Keratinocyte (primary cell): Measurements from ENCODE around the gene ANXA1. TPM values are rescaled to one million over a fixed set of nuclear protein-coding genes. Genes with fewer than 3 reads are reported as not detected.

Experiments used
- DNase-seq: peaks from one replicate; pipeline ENCODE4 v3.0.0-alpha.2; 2011; ENCODE audit warnings: low read depth, missing footprints, low spot score
- FAIRE-seq: peaks from 2 replicates; lab custom pipeline; 2011; peaks lifted over from hg19 to GRCh38; lab: Jason Lieb, UNC
- H2AFZ ChIP-seq: 2 replicates; pipeline ENCODE4 v1.6.0; 2012; ENCODE audit warnings: low read length, control low read depth, inconsistent platforms; ENCODE audit not compliant: control insufficient read depth
- H3K27ac ChIP-seq: 2 replicates; pipeline ENCODE4 v1.5.1; 2011; ENCODE audit warnings: low read length; ENCODE audit not compliant: control insufficient read depth, insufficient read depth
- H3K27me3 ChIP-seq: 3 replicates; pipeline ENCODE4 v1.6.0; 2011; ENCODE audit warnings: low read length; ENCODE audit not compliant: control insufficient read depth, insufficient read depth; ENCODE audit errors: extremely low read depth
- H3K36me3 ChIP-seq, 2 experiments: 2 replicates in 1 of 2; 3 replicates in 1 of 2; pipeline ENCODE4 v1.5.1; 2011; ENCODE audit warnings: low read length in 2 of 2, mild to moderate bottlenecking in 1 of 2; ENCODE audit not compliant: control insufficient read depth in 2 of 2, insufficient read depth in 2 of 2; ENCODE audit errors: extremely low read depth in 1 of 2
- H3K4me1 ChIP-seq: 3 replicates; pipeline ENCODE4 v1.5.1; 2011; ENCODE audit warnings: low read length; ENCODE audit not compliant: control insufficient read depth, insufficient read depth; ENCODE audit errors: extremely low read depth
- H3K4me2 ChIP-seq: 3 replicates; pipeline ENCODE4 v1.6.0; 2011; ENCODE audit warnings: low read depth, low read length; ENCODE audit not compliant: control insufficient read depth, insufficient read depth; ENCODE audit errors: extremely low read depth
- H3K4me3 ChIP-seq, 3 experiments: fragments of 200-600 bp in 1 of 3; sonication (generic) in 1 of 3; 2 replicates in 2 of 3; 3 replicates in 1 of 3; pipeline ENCODE4 v1.5.1; 2011 to 2016; ENCODE audit warnings: low read length in 3 of 3, mild to moderate bottlenecking in 3 of 3, control low read depth in 2 of 3, inconsistent platforms in 1 of 3, low read depth in 1 of 3, mixed read lengths in 1 of 3, mixed run types in 1 of 3, moderate library complexity in 1 of 3; ENCODE audit not compliant: control insufficient read depth in 2 of 3, insufficient read depth in 2 of 3; ENCODE audit errors: extremely low read depth in 1 of 3
- H3K79me2 ChIP-seq: 2 replicates; pipeline ENCODE4 v1.6.0; 2012; ENCODE audit warnings: low read length; ENCODE audit not compliant: control insufficient read depth, insufficient read depth
- H3K9ac ChIP-seq: 3 replicates; pipeline ENCODE4 v1.6.0; 2011; ENCODE audit warnings: low read length; ENCODE audit not compliant: control insufficient read depth, insufficient read depth; ENCODE audit errors: extremely low read depth
- H3K9me1 ChIP-seq: 3 replicates; pipeline ENCODE4 v1.6.0; 2011; ENCODE audit warnings: low read length; ENCODE audit not compliant: control insufficient read depth, insufficient read depth; ENCODE audit errors: extremely low read depth
- H3K9me3 ChIP-seq: 2 replicates; pipeline ENCODE4 v1.5.1; 2012; ENCODE audit warnings: low read depth, low read length; ENCODE audit not compliant: control insufficient read depth
- H4K20me1 ChIP-seq: 3 replicates; pipeline ENCODE4 v1.6.0; 2011; ENCODE audit warnings: low read length; ENCODE audit not compliant: control insufficient read depth, insufficient read depth; ENCODE audit errors: extremely low read depth
- CTCF ChIP-seq, 3 experiments: IDR thresholded peaks in 1 of 3; conservative IDR thresholded peaks in 1 of 3; optimal IDR thresholded peaks in 1 of 3; 2 replicates in 2 of 3; 3 replicates in 1 of 3; pipeline versions ENCODE3 to v1.5.1; 2011; ENCODE audit warnings: low read length in 3 of 3, mild to moderate bottlenecking in 3 of 3, moderate library complexity in 2 of 3, control low read depth in 1 of 3, inconsistent platforms in 1 of 3; ENCODE audit not compliant: insufficient read depth in 2 of 3; ENCODE audit errors: extremely low read depth in 1 of 3
- EZH2 ChIP-seq: IDR thresholded peaks from one replicate; pipeline ENCODE4 v1.6.1; 2012; ENCODE audit warnings: inconsistent platforms, mild to moderate bottlenecking, low read length, moderate library complexity
- dilution Hi-C: fragments of 300-500 bp; cut with MboI; formaldehyde crosslinking; loops from one replicate; pipeline ENCODE4 v1.7.0; 2020; ENCODE audit warnings: low sequenced_read_pairs; ENCODE audit not compliant: extremely low pct_ligation_motif_present
- polyA plus RNA-seq, 5 experiments: library from polyadenylated mRNA; depleted of rRNA in 3 of 5; stranded (reverse) in 3 of 5; stranded (forward) in 1 of 5; unstranded in 1 of 5; fragments of >200 nt; gene quantifications; 1 replicate in 1 of 5; 2 replicates in 3 of 5; 3 replicates in 1 of 5; pipeline versions ENCODE4 v1.2.1 to v1.2.3, GENCODE V29; 2011 to 2012; ENCODE audit warnings: missing spikeins in 2 of 5, low read depth in 1 of 5, low replicate concordance in 1 of 5

Gene ANXA1
- polyA plus RNA-seq, 1 donor (not counting 4 experiments of a cell fraction or from before 2014, with no cell fraction given), result 1,449 TPM

DNA sequence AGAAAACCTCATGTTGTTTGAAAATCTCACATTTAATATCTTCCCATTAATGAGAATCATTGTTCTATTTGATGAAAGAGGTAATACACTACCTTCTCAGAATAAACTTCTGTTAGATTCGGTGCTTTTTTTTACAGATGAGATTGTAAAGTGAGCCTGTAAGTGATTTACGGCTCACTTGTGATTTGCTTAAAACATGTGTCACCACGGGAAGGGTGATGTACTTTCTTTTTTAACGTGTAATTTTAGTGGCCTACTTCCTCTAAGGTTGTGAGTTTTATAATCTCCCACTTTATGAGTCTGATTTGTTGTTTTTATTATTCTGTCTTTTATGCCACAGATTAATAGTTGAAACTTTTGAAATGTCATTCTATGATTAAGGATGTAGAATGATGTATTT lies 15.9 kb downstream of the ANXA1 start:
- dilution Hi-C loops, result no loop called here
- no peak for TF ChIP-seq EZH2
- no peak for TF ChIP-seq CTCF (optimal IDR thresholded peaks at IDR 0.05 in 1 of 3, IDR thresholded peaks at IDR 0.05 in 1 of 3, conservative IDR thresholded peaks at IDR 0.05 in 1 of 3; ENCODE audit: extremely low read depth in 1 of 3, insufficient read depth in 2 of 3, low read length in 3 of 3)
- H3K9ac ChIP-seq, result no peak overlapping the region
- no peaks in the 10 kb centered on the region for H3K79me2 ChIP-seq
- no peak for FAIRE-seq
- no peaks in the 10 kb centered on the region for H3K27me3 ChIP-seq
- H2AFZ ChIP-seq, result no peak overlapping the region
- H3K27ac ChIP-seq, result no peak overlapping the region
- no peaks in the 10 kb centered on the region for H3K9me3 ChIP-seq
- peaks cover 20 to 54% of the 10 kb centered on the region in 2 experiments for H3K36me3 ChIP-seq
- DNase-seq, result no peak
- H3K4me2 ChIP-seq, result no peak overlapping the region
- peaks cover 4% of the 10 kb centered on the region for H4K20me1 ChIP-seq
- H3K9me1 ChIP-seq, result no peaks in the 10 kb centered on the region
- no peaks in the 10 kb centered on the region for H3K4me1 ChIP-seq
- H3K4me3 ChIP-seq, result no peak overlapping the region

- no peak overlapping the region for H3K9ac ChIP-seq
- TF ChIP-seq EZH2 (no peak), CTCF (optimal IDR thresholded peaks at IDR 0.05 in 1 of 3, IDR thresholded peaks at IDR 0.05 in 1 of 3, conservative IDR thresholded peaks at IDR 0.05 in 1 of 3; ENCODE audit: extremely low read depth in 1 of 3, insufficient read depth in 2 of 3, low read length in 3 of 3) (no peak)
- no peaks in the 10 kb centered on the region for H3K9me3 ChIP-seq
- H3K4me1 ChIP-seq, result no peaks in the 10 kb centered on the region
- H3K4me2 ChIP-seq, result no peak overlapping the region
- peaks cover 16 to 46% of the 10 kb centered on the region in 2 experiments for H3K36me3 ChIP-seq
- no peaks in the 10 kb centered on the region for H3K79me2 ChIP-seq
- no peaks in the 10 kb centered on the region for H3K27me3 ChIP-seq
- H3K27ac ChIP-seq, result no peak overlapping the region
- peaks cover 4% of the 10 kb centered on the region for H4K20me1 ChIP-seq
- no peak overlapping the region for H3K4me3 ChIP-seq
- FAIRE-seq, result peak; percentile 32
- dilution Hi-C loops, result no loop called here
- DNase-seq, result no peak
- H3K9me1 ChIP-seq, result no peaks in the 10 kb centered on the region
- H2AFZ ChIP-seq, result no peak overlapping the region
Measured at GRCh38 chr9:73168298-73168934, 16.8 kb downstream of the ANXA1 start.
